Measurements from ENCODE around the gene EPOP. TPM values are rescaled to one million over a fixed set of nuclear protein-coding genes. Genes with fewer than 3 reads are reported as not detected.

EPOP gene
- total RNA-seq, 1 donor from 2014 or later, result 8.2 TPM

- no peak for TF ChIP-seq CTCF (IDR thresholded peaks at IDR 0.05; ENCODE audit: unreplicated experiment)
- Mint-ChIP-seq H3K27ac (no peak overlapping the region), H3K4me3 (ENCODE audit: low read depth) (no peak overlapping the region), H3K36me3 (ENCODE audit: insufficient read depth) (peaks cover 22% of the 10 kb centered on the region), H3K9me3 (ENCODE audit: low read depth) (no peaks in the 10 kb centered on the region), H3K27me3 (no peaks in the 10 kb centered on the region), H3K4me1 (ENCODE audit: low read depth) (peaks cover 20% of the 10 kb centered on the region)
- DNase-seq (ENCODE audit: low spot score, unreplicated experiment), result no peak
Measured at GRCh38 chr17:38711792-38712571, 37.2 kb upstream of the EPOP start.

GRCh38 chr17:38710985-38711384 lies 36.2 kb upstream of the EPOP start:
- Mint-ChIP-seq H3K9me3 (ENCODE audit: low read depth) (no peaks in the 10 kb centered on the region), H3K4me3 (ENCODE audit: low read depth) (no peak overlapping the region), H3K36me3 (ENCODE audit: insufficient read depth) (peaks cover 20% of the 10 kb centered on the region), H3K4me1 (ENCODE audit: low read depth) (peaks cover 25% of the 10 kb centered on the region), H3K27me3 (no peaks in the 10 kb centered on the region), H3K27ac (peak overlapping the region; percentile 85)
- no peak for DNase-seq (ENCODE audit: low spot score, unreplicated experiment)
- TF ChIP-seq CTCF (IDR thresholded peaks at IDR 0.05; ENCODE audit: unreplicated experiment), result no peak

GRCh38 chr17:38710604-38710962 lies 35.8 kb upstream of the EPOP start:
- peaks cover 26% of the 10 kb centered on the region for H3K4me1 Mint-ChIP-seq (ENCODE audit: low read depth)
- no peak overlapping the region for H3K4me3 Mint-ChIP-seq (ENCODE audit: low read depth)
- DNase-seq (ENCODE audit: low spot score, unreplicated experiment), result no peak
- H3K36me3 Mint-ChIP-seq (ENCODE audit: insufficient read depth), result peaks cover 18% of the 10 kb centered on the region
- no peak overlapping the region for H3K27ac Mint-ChIP-seq
- TF ChIP-seq CTCF (IDR thresholded peaks at IDR 0.05; ENCODE audit: unreplicated experiment), result no peak
- H3K9me3 Mint-ChIP-seq (ENCODE audit: low read depth), result no peaks in the 10 kb centered on the region
- H3K27me3 Mint-ChIP-seq, result no peaks in the 10 kb centered on the region

- Mint-ChIP-seq H3K27ac (no peak overlapping the region), H3K27me3 (no peaks in the 10 kb centered on the region), H3K36me3 (ENCODE audit: insufficient read depth) (peaks cover 18% of the 10 kb centered on the region), H3K4me3 (ENCODE audit: low read depth) (no peak overlapping the region), H3K4me1 (ENCODE audit: low read depth) (peaks cover 26% of the 10 kb centered on the region), H3K9me3 (ENCODE audit: low read depth) (no peaks in the 10 kb centered on the region)
- no peak for DNase-seq (ENCODE audit: low spot score, unreplicated experiment)
- TF ChIP-seq CTCF (IDR thresholded peaks at IDR 0.05; ENCODE audit: unreplicated experiment), result no peak
Measured at GRCh38 chr17:38709864-38710603, 35.3 kb upstream of the EPOP start.

GRCh38 chr17:38709104-38709820 lies 34.5 kb upstream of the EPOP start:
- Mint-ChIP-seq H3K36me3 (ENCODE audit: insufficient read depth) (peaks cover 16% of the 10 kb centered on the region), H3K4me3 (ENCODE audit: low read depth) (no peak overlapping the region), H3K9me3 (ENCODE audit: low read depth) (no peaks in the 10 kb centered on the region), H3K27ac (no peak overlapping the region), H3K4me1 (ENCODE audit: low read depth) (peaks cover 29% of the 10 kb centered on the region), H3K27me3 (no peaks in the 10 kb centered on the region)
- no peak for DNase-seq (ENCODE audit: low spot score, unreplicated experiment)
- no peak for TF ChIP-seq CTCF (IDR thresholded peaks at IDR 0.05; ENCODE audit: unreplicated experiment)
